GM18909 (cell line): ENCODE results near the gene USP17L15.
"Not testable (repeated sequence)": the region's sequence is repeated elsewhere in the genome, so short reads cannot be mapped to it uniquely, and the experiment has no call there.

Experiments used
- ATAC-seq: cut with Tn5 transposase; IDR thresholded peaks from one replicate; pipeline ENCODE4 v1.9.1; 2021; ENCODE audit warnings: mild to moderate bottlenecking; ENCODE audit not compliant: unreplicated experiment, poor library complexity

The USP17L15 gene

GRCh38 chr4:9234085-9234484 is at the start of gene USP17L15:
Gene USP17L15 (plus strand): TSS chr4:9234385. CDS start chr4:9234385, 0 bp downstream.
- not testable (repeated sequence) for ATAC-seq

GRCh38 chr4:9210357-9210756 is 23.8 kb upstream of the USP17L15 start, which contains the start of gene USP17L10:
Gene USP17L10 (plus strand): TSS chr4:9210657. CDS start chr4:9210657, 0 bp downstream.
- ATAC-seq = not testable (repeated sequence)

- not testable (repeated sequence) for ATAC-seq
Measured at GRCh38 chr4:9214701-9215100, 19.5 kb upstream of the USP17L15 start.

- ATAC-seq = not testable (repeated sequence)
Measured at GRCh38 chr4:9215105-9215504, 19.1 kb upstream of the USP17L15 start, which contains the start of gene USP17L11. Gene USP17L11 (plus strand): TSS chr4:9215405. CDS start chr4:9215405, 0 bp downstream.

GRCh38 chr4:9219852-9220251 is 14.3 kb upstream of the USP17L15 start, which contains the start of gene USP17L12:
Gene USP17L12 (plus strand): TSS chr4:9220152. CDS start chr4:9220152, 0 bp downstream.
- ATAC-seq = not testable (repeated sequence)

- ATAC-seq = not testable (repeated sequence)
Measured at GRCh38 chr4:9224596-9224995, 9.6 kb upstream of the USP17L15 start, which contains the start of gene USP17L13. Gene USP17L13 (plus strand): TSS chr4:9224896. CDS start chr4:9224896, 0 bp downstream.

- ATAC-seq = not testable (repeated sequence)
Measured at GRCh38 chr4:9230249-9230648, 3.9 kb upstream of the USP17L15 start.

GRCh38 chr4:9238461-9238860 is 4.3 kb downstream of the USP17L15 start:
- not testable (repeated sequence) for ATAC-seq

GRCh38 chr4:9243579-9243978 is 9.4 kb downstream of the USP17L15 start, which contains the start of gene USP17L17:
Gene USP17L17 (plus strand): TSS chr4:9243879. CDS start chr4:9243879, 0 bp downstream.
- ATAC-seq = not testable (repeated sequence)

GRCh38 chr4:9247953-9248680 is 13.9 kb downstream of the USP17L15 start, which contains the start of gene USP17L18:
Gene USP17L18 (plus strand): TSS chr4:9248630. CDS start chr4:9248630, 0 bp downstream.
- not testable (repeated sequence) for ATAC-seq

GRCh38 chr4:9253078-9253477 is 18.9 kb downstream of the USP17L15 start, which contains the start of gene USP17L19:
Gene USP17L19 (plus strand): TSS chr4:9253378. CDS start chr4:9253378, 0 bp downstream.
- not testable (repeated sequence) for ATAC-seq

- not testable (repeated sequence) for ATAC-seq
Measured at GRCh38 chr4:9257824-9258223, 23.6 kb downstream of the USP17L15 start, which contains the start of gene USP17L20. Gene USP17L20 (plus strand): TSS chr4:9258124. CDS start chr4:9258124, 0 bp downstream.

GRCh38 chr4:9262572-9262971 is 28.4 kb downstream of the USP17L15 start, which contains the start of gene USP17L21:
Gene USP17L21 (plus strand): TSS chr4:9262872. CDS start chr4:9262872, 0 bp downstream.
- not testable (repeated sequence) for ATAC-seq

GRCh38 chr4:9267319-9267718 is 33.1 kb downstream of the USP17L15 start, which contains the start of gene USP17L22:
Gene USP17L22 (plus strand): TSS chr4:9267619. CDS start chr4:9267619, 0 bp downstream.
- not testable (repeated sequence) for ATAC-seq

GRCh38 chr4:9271719-9272118 is 37.5 kb downstream of the USP17L15 start:
- ATAC-seq = not testable (repeated sequence)
